ENCODE measurements around the gene SFI1. TPM values are rescaled to one million over a fixed set of nuclear protein-coding genes. Genes with fewer than 3 reads are reported as not detected.

SFI1 gene
- total RNA-seq, 1 donor from 2014 or later = 18.8 TPM

GRCh38 chr22:31614781-31615490 lies 118.6 kb downstream of the SFI1 start:
- FAIRE-seq = no peak
- no peak for DNase-seq (ENCODE audit: low spot score in 2 of 2)

DNA sequence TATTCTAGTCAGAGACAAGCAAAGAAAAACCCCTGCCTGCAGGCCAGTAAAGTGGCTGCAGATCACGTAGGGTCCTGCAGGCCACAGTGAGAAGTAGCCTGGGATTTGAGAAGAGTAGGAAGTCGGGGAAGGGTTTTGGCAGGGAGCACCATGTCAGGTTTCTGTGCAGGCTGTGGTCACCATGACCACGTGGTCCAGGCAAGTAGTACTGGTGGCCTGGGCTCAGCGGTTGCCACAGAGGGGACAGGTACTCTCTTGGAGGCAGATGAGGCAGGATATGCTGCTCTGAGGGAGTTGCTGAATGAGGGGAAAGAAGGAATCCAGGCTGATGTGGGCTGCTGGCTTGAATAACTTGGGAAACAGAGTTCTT lies 119.1 kb downstream of the SFI1 start:
- no peak for FAIRE-seq
- DNase-seq (ENCODE audit: low spot score in 2 of 2) = no peak

GRCh38 chr22:31615940-31616314 lies 119.6 kb downstream of the SFI1 start:
- DNase-seq (ENCODE audit: low spot score in 2 of 2) (no peak), FAIRE-seq (no peak)

- DNase-seq (ENCODE audit: low spot score in 2 of 2) = no peak
- no peak for FAIRE-seq
Measured at GRCh38 chr22:31616315-31616980, 120.1 kb downstream of the SFI1 start.

GRCh38 chr22:31618057-31618456 lies 121.7 kb downstream of the SFI1 start:
- DNase-seq (ENCODE audit: low spot score in 2 of 2) (no peak), FAIRE-seq (no peak)

- DNase-seq (ENCODE audit: low spot score in 2 of 2) = no peak
- no peak for FAIRE-seq
Measured at GRCh38 chr22:31618471-31619176, 122.3 kb downstream of the SFI1 start.

DNA sequence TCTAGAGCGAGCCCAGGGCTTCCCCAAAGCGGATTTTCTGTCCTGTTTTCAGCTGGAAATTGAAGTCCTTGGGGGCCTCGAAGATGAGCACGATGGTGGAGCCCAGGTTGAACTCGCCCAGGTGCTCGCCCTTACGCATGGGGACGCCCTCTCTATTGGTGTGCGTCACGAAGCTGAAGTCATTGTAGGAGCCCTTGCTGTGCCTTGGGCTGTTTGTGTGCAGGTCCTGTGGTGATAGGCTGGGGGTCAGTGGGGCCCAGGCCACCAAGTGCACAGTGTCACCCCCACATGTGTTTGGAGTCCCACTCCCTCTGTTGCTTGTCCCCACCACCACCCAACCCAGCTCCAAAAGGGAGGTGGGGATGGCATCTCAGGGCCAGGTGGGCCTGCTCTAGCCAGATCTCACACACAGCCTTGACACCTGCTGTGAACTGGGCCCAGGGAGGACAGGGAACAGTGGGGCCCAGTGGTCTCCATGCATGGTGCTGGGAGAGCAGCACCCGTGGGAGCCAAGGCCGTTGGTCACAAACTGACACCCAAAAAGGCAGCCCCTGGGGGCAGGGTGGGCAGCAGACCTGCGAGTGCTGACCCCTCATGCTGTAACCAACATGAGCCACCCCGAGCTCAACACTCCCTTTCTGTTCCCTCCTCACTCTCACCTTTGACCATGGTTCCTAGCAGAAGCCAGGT lies 123.4 kb downstream of the SFI1 start:
- no peak for FAIRE-seq
- no peak for DNase-seq (ENCODE audit: low spot score in 2 of 2)

DNA sequence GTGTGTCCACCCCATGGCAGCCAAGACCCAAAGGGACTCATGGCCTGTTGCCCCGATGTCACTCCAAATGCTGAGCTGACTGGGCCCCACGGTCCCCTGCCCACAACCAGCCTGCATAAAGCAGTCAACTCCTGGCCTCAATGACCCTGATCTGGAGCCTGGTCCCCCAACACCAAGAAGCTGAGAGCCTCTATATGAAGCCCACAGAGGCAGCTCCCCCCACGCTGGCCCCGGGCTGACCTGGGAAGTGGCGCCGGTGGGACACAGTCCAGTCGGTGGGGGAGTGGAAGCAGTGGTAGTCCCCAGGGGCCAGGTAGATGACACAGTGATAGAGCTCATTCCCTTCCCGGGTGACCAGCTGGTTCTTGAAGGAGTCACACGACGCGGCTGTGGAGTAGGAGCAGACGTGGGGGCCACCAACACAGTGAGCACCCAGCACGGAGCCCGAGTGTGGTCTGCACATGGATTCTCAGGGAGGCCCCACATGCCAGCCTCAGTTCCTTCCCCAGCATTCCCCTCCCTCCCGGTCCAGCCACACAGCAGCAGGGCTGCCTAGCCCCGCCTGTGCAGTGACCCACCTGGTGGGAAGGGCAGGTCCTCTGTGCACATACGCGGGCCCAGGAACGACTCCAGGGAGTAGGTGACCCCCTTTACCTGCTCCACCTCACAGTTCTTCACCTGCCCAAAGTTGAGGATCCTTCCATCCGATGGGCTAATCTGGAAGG lies 124.6 kb downstream of the SFI1 start:
- no peak for FAIRE-seq
- DNase-seq (ENCODE audit: low spot score in 2 of 2) = no peak

DNA sequence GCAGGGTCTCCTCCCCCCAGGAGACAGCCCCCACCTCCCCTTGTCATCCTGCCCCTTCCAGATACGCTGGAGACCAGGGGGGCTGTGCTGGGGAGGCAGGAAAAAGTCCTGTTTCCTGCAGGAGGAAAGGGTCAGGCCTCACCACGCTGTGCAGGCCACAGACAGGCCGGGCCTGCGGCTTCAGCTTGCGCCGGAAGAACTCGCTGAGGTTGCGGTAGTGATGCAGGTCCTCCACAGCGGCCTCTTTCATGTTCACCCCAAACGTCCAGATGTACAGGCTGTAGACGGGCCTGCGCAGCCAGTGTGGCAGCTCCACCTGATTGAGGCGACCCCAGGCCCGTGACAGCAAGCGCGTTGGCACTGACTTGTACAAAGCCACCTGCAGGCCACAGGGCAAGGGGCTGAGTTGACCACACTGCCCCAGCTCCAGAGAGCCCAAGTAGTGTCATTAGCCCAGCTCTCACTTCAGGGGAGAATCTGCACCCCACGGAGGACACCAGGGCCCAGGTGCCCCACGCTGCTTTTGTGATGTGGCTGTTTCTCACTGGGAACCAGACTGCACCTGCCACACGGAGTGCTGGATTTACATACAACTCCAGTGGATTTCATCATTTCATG lies 125.3 kb downstream of the SFI1 start:
- no peak for FAIRE-seq

DNA sequence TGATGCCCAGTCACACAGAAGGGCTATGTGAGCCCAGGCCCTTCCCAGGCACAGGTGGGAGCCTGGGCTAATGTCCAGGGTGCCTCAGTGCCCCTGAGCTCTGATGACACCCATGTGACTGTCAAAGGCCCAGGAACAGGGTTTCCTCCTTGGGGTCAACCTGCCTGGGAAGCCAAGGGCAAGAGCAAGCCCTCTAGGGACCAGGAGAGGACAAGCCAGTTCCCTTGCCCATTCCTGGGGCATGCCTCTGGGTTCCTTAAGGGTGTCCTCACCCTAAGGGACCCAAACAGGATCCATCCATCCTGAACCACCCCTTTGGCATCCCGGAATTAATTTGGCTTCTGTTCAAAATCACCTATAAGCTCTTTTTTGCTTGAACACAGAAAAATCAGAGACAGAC lies 126.6 kb downstream of the SFI1 start:
- FAIRE-seq (no peak), DNase-seq (ENCODE audit: low spot score in 2 of 2) (no peak)

More for the DNA sequence above, 125.3 kb downstream of the SFI1 start:
- DNase-seq (ENCODE audit: low spot score in 2 of 2) = no peak

- DNase-seq (ENCODE audit: low spot score in 2 of 2) = no peak
- no peak for FAIRE-seq
Measured at GRCh38 chr22:31623592-31624304, 127.4 kb downstream of the SFI1 start.

GRCh38 chr22:31625257-31625640 lies 128.9 kb downstream of the SFI1 start:
- no peak for DNase-seq (ENCODE audit: low spot score in 2 of 2)
- no peak for FAIRE-seq

DNA sequence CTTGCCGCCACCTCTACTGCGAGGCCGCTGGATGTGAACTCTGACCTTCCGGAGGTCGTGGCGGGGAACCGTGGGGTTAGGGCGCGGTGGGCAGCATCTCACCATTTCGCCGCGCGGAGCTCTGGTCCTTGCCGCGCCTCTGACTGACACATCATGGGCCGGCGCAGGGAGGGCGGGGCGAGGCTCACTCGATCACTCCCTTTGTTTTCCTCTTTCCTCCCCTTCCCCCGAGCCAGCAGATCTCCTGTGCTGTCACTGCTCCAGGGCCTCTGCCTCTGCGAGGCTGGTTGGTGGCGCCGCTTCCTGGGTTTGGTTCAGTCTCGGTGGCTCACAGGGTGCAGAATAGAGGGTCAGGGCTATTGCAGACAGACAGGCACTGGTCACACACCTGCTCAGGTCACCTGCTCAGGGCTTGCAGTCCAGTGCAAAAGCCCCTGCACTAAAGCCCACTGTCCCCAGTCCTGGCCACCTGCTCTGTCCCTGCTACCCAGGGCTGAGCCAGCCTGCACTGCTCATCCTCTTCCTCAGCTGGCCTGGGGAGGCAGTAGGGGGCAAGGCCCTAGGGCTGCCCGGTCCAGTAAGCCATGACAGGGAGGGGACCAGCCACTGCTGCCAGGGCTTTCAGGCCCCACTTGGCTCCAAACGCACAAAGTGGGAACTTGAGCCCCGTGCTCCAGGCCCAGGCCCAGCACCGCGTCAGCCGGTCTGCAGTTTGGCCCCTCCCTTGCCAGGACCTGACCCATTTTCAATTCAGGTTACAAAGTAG lies 129.5 kb downstream of the SFI1 start:
- peak; percentile 67 to 82 for DNase-seq (ENCODE audit: low spot score in 2 of 2)

DNA sequence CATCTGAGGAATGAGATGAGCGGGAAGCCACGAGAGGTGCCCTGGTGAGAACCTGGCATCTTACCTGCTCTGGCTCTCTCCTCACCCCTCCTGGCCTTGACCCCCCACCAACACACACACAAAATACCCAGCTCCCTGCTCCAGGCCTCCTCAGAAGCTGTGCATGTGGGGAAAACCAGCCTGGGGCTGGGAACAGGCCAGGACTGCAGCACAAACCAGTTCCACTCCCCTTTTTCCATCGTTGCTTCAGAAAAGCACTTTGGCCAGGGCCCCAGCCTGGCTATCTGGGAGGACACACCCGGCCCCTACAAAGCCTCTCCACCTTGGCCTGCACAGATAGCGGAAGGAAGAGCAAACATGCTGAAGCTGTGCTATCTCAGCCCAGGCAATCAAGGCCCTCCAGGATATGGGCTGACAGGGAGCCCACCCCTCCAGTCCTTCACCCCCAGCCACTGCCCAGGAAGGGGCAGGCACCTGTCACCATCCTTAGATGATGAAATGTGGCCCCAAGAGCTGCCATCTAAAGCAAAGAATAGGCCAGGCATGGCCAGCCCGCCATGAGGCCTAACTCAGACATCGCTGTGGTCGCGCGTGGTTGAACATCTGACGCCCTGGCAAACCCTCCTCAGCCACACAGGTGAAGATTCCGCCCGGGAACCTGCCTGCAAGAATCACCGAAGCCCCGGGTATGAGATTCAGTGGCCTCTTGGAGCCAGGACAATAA lies 130.3 kb downstream of the SFI1 start:
- FAIRE-seq (no peak), DNase-seq (ENCODE audit: low spot score in 2 of 2) (no peak)

More for the DNA sequence above, 129.5 kb downstream of the SFI1 start:
- FAIRE-seq = no peak

DNA sequence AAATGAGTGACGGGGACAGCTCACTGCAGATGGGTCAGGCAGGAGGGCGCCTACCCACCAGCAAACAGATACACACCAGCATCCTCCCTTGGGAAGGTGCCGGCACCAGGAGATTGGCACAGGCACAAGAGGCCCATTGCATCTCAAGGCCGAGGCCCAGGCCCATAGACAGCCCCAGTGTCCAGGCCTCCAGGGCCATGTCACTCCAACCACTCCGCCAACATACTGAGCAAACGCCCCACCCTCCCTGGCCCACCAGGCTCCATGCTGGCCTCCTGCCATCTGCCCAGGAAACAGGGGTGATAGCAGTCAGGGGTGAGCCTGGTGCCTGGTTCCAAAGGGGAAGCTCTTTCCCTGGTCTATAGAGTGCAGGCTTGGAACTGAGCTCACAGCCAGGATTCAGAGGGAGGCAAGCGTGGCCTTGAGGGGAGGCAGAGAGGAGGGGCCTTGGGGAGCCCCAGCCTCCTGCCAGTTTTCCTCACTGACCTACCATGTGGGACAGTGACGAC lies 130.9 kb downstream of the SFI1 start:
- FAIRE-seq = no peak
- DNase-seq (ENCODE audit: low spot score in 2 of 2) = peak in 1 of 2 donors; percentile 14

DNA sequence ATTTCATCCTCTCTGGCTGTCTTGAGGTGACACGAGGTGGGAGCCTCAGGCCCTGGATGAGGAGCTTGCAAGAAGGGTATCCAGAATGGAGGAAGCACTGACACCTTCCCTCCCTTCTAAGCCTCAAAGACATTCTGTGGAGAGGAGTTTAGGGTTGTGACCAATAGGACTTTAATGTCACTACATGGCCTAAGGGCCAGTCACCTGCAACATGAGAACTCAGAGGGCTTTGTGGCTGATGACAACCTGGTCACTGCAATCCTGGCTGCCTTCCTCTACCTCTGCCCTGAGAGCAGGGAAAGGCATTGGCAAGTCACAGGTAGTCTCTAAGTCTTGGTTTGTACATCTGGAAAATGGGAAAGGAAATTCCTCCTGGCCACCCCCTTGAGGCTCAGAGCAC lies 132.0 kb downstream of the SFI1 start:
- FAIRE-seq = no peak
- no peak for DNase-seq (ENCODE audit: low spot score in 2 of 2)

DNA sequence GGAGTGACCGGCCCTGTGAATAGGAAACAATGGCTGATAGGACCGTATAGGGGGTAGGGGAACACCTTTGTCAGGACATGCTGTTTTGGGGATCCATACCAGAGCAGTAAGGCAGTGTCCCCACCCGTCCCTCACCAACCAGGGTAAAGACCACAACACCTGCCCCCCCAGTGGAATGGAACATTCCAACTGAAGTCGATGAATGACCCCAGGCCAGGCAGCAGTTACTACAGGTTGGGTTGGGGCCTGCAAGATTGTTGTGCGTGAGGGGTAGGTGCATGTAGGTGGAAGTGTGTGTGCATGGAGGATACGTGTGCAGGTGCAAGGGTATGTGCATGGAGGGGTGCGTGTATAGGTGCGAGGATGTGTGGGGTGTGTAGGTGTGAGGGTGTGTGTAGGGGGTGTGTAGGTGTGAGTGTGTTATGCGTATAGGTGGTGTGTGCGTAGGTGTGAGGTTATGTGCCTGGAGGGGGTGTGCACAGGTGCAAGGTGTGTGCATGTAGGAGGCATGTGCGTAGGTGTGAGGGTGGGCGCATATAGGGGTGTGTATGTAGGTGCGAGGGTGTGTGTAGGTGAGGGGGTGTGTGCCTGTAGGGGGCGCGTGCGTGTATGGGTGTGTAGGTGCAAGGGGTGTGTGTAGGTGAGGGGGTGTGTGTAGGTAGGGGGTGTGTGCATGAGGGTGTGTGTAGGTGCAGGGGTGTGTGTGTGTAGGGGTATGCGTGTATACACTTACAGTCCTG lies 132.8 kb downstream of the SFI1 start:
- peak in 1 of 2 donors; percentile 28 for DNase-seq (ENCODE audit: low spot score in 2 of 2)
- FAIRE-seq = no peak

All from frontal cortex (tissue), 4 donors.